Measurements from ENCODE around the gene PARP14.
"Not testable (repeated sequence)": the region's sequence is repeated elsewhere in the genome, so short reads cannot be mapped to it uniquely, and the experiment has no call there.

PARP14 gene

DNA sequence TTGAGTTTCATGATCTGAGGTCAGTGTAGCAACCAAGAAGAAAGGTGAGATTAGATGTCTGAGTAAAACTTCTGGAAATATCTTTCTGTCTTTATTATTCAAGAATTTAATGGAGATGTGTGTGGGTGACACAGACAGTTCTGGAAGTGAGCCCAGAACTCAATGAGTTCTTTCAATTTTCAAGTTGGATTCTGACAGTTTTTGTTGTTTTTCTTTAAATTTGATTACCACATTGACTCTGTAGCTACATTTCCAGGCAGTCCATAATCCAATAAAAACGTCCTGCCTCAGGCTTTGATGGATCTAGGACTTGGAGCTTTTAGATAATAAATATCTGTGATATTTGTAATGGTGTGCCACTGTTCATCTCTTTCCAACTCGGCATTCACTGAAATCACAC, 3.9 kb upstream of the PARP14 start:
- DNase-seq: no peak

DNA sequence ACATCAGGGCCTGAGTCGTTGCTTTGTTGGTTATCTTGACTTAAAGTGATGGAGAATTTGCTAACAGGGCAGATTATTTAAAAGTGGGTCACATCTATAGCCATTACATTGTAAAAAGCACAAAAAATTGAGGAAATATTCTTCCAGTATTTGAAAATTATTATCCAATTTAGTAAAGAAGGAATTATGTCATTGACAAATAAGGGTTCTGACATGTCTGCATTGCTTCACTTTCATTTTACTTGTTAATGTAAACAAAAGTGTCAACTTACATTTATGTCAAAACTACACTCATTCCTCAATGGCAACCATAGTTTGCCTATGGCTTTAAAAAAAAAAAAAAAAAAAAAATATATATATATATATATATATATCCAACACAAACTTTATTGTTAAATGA, 3.4 kb upstream of the PARP14 start:
- DNase-seq: no peak

DNA sequence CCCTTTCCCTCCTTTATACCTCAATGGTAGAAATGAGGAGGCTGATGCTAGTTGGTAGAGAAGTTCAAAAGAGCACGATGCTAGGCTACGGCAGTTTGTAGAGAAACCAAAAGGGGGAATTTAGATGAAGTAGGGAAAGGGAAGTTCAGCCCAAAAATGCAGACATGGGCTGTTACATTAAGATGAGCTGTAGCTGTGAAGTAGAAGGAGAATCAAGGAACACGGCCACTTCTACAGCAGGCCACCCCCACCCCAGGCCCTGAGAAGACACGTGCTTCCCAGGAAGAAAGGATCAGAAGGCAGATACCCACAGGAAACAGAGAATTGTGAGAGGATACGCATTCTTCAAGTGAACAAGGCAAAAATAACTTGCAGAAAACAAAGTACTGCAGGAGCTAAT, 2.1 kb upstream of the PARP14 start:
- peak in 1 of 58 donors; percentile 4 for DNase-seq

DNA sequence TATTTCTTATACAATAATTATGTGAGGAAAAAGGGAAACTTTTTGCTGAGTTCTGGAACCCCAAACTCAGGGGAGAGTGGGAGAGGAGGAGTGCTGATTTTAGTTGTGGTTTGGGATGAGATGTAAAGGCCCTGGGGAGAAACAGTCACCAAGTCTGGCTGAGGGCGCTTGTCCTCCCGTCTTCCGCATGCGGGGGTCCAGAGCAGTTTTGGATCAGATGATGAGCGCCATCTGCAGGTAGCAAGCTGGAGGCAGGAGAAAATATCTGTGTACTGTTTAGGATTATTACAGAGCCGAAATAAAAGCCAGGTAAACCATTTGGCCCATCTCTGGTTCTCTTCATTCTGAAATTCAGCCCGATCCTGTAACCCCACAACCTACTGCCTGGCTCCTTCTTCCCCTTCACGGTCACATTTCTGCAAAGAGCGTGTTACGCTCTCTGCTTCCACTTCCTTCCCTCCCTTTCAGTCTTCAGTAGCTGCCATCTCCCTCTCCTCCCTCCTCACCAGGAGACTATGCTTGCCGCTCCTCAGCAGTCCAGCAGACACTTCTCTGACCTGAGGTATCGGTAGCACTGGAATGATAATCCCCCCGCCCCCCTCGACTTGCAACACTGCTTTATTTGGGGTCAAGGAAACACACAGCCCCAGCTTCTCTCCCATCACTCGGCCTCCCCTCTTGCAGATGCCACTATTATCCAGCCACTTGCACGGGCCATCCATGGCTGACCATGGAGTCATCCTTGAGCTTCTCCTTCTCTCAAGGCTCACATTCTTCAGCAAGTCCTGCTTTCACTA, 1.4 kb upstream of the PARP14 start:
- peak in 53 of 58 donors; percentile 0 to 74 (median 42) for DNase-seq

DNA sequence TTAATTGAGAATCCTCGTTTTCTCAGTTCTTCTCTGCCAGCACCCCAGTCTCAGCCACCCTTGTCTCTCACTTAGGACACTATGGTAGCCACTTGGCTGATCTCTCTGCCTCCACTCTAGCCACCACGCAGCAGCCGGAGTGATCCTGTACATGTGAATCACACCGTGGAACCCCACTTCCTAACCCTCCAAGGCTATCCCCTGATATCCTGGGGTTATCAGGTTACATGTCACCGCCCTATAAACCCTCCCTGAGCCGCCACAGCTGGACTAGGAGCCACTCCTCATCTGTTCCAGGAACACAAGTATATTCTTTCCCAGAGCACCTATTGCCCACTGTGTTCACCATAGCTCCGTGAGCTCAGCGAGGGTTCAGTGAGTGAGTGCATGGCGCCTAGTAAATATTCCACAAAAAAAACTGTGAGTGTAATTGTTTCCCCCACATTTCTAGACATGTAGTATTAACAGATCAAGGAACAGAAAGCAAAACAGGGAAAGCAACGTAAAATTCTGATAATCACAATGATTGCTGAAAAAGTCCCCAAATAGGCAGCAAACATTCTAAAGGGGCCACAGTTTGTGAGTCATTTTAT, 661 bp upstream of the PARP14 start:
- DNase-seq: peak in 3 of 58 donors; percentile 14 to 49 (median 25)

DNA sequence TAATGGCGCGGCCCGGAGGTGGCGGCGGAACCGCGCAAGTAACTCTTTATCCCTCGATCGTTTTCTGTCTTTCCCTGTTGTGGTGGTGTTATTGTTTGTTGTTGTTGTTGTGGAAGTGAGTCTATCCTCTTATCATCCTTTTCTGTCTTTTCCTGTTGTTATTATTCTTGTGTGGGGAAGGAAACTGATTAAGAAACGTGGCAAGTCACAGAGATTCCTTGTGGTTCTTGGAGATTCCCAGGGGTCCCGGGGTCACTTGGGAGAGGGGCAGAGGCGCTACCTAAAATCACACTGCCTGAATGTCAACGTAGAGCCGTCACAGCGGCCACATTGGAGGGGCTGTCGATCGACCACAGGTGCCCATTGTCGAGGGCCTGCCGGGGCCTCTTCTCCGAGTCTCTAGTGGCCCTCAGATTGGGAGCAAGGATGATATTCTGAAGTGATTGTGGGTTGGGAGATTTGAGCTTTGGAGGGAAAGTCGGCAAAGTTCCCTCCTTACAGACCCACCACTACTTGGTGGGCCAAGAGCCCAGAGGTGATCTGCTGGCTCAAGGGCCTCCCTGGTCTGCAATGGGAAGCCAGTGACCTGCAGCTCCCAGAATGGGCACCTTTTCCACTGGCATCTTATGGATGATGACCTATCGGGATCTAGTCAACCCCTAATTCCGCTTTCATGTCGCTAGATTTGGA, 790 bp downstream of the PARP14 start:
- peak in 1 of 58 donors; percentile 1 for DNase-seq

DNA sequence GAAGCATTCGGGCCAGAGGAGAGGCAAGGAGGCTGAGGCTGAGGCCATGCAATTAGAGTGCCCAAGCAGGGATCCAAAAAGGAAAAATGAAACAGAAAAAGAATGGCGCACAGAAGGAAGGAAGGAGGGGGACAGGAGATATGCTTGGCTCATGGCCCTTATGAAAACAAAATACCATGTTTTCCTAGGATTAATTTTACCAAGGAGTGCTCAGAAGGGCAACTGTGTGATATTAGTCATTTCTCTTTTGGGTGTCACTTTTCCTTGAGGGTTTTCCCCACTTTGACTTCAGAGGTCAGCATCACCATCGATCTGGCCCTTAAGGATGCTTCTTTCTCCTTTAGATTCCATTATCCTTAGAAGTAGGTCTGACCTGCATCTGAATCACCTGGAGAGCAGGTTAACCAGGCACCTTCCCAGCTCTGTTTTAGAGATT, 1.4 kb downstream of the PARP14 start:
- DNase-seq: no peak

DNA sequence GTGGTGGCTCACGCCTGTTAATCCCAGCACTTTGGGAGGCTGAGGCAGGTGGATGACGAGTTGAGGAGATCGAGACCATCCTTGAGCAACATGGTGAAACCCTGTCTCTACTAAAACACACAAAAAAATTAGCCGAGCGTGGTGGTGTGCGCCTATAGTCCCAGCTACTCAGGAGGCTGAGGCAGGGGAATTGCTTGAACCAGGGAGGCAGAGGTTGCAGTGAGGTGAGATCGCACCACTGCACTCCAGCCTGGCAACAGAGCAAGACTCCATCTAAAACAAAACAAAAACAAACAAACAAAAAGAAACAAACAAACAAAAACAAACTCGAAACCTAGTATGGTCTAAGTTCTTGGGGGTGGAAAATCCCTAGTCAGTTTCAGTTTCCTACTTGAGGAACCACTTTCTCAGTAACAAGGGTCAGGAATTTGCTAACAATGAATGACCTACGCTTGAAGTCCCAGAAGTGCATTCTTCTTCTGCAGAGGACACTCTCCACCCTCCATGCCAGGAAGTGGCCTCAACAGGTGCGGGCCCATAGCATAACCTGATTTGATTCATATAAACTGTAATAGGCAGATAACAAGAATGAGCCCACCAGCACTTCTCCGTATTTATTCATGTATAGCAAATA, 2.3 kb downstream of the PARP14 start:
- DNase-seq: not testable (repeated sequence)

DNA sequence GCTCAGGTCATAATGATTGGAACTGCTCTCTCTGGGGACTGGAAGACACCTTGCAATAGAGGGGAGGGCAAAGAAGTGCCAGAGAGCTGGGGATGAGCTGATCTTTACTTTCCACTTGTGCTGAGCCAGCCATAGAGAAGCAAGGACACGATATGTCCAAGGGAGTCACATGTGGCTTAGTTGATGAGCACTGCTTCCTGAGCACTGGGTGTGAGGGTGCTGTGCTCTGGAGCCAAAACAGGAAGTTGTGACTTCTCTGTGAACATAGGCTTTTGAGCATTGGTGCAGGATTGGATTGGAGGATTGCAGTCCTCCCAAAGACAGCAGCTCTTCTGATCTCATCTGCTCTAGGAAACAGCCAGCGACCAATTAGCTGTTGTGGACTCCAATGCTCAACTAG, 6.7 kb downstream of the PARP14 start:
- no peak for DNase-seq

DNA sequence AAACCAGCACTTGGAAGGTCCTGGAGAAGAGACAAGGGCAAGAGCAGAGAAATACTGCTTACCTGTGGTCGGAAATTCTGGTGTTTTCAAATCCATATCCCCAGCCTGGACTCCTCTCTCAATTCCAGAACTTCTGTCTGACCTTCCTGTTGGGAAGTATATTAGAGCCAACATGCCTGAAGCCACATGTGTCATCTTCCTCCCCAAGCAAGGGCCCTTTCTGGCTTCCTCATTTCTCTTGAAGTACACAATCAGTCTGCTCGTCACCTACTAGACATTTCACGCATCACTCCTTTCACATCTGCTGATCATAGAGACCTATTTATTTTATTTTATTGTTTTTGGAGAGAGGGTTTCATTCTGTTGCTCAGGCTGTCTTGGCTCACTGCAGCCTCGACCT, 8.4 kb downstream of the PARP14 start:
- DNase-seq: no peak

DNA sequence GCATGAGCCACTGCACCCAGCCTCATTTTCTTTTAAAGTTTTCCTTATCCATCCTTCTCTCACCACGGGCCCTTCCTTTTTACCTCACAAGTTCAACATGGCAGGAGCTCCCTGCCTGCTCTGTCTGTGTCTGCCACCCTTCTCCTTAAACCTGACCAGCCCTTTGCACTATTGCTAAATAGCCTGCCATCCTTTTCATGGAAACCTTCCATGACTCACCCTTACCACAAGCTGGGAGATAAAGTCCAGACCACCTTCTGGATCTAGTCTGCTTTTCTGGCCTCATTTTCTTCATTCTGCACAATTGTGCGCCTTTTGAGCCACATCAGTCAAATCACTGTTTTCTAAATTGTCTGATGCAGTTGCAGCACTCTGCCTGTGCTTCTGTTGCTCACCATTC, 8.9 kb downstream of the PARP14 start:
- no peak for DNase-seq

DNA sequence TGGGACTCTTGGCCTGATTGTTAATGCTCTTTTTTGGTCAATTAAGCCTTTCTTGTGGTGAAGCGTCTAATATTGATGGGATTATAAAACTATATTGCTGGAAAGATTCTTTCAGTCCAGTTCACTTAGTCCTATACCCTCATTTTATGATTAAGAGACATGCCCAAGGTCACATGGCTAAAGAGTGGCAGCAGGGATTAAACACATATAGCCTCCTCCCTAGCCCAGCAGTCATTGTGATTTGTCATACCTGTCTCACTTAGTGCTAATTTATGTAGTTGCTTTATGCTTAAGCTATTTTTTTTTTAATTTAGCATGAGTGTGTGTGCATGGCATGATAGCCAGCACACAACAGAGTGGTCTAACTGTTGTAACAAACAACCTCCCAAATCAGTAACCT, 9.5 kb downstream of the PARP14 start:
- no peak for DNase-seq

DNA sequence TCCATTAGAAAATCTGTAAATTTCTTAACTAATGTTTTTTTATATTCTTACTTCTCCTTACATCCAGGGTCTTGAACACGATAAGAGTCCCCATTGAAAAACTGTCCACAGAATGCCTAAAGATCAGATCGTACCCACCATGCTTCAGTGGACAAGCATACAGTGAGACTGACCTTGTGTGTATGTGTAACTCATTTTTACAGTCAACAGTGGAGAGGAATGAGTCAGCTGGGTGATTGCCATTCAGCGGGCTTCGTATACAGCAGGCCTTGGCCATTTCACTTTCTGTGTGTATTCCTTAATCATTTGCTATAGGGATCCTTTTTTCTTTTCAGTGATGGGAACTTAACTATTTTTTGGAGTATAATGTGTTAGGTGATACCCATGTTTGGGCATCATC, 10.6 kb downstream of the PARP14 start:
- no peak for DNase-seq

DNA sequence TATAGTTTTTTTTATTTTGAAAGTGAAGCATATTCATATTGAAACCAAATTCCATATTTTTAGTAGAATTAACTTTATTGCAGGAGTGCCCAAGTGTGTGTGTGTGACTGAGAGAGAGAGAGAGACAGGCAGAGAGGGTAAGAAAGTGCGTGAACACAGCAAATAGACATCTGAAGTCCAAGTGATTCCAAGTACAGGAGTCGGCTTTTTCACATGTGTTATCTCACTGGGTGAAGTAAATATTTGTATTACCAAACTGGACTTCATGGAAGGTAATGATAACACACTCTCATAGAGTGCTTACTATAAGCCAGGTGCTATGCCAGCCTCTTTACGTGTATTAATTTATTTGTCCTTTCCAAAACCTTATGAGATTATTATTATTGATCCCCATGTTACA, 12.0 kb downstream of the PARP14 start:
- DNase-seq: no peak

DNA sequence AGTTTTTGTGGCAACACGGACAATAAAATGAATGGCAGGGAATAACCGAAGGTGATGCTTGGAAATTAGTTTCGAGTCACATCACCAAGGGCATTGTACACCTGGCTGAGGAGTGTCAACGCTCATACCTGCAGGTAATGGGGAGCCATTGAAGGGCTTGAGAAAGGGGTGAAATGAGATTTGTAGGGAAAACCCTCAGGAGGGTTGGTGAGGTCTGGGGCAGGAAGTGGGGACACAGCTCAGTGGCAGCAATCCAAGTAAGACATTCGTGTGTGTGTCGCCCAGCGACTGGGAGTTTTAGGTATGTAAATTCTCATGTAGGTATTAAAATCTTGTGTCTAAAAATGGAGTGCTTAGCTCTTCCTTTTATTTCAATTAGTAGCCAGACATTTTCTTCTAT, 14.3 kb downstream of the PARP14 start:
- no peak for DNase-seq

DNA sequence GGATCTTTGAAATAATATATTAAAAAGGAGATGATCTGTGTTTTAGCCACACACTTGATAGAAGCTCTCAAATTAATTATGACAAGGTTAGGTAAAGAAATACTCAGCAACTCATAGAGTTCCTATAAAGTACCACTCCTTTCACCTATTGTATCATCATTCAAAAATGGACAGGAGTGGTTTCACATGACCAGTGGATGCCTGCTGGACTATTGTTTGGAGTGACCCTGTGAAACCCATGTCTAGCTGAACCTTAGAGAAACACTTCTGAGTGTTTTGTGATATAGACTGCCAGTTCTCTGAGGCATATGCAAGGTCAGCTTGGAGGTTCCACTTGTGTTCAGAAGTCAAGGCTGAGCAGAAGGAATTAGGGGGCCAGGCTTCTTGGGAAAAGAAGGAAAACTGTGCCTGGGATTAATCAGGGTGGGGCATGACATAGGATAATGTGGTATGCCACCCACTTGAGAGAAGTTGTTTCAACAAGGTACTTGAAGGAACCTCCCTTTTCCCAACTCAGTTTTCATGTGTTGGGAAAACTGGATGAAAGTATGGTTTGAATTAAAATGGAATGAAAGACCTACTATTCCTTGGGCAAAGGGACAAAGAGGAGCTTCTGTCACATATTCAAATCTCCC, 15.4 kb downstream of the PARP14 start:
- no peak for DNase-seq

DNA sequence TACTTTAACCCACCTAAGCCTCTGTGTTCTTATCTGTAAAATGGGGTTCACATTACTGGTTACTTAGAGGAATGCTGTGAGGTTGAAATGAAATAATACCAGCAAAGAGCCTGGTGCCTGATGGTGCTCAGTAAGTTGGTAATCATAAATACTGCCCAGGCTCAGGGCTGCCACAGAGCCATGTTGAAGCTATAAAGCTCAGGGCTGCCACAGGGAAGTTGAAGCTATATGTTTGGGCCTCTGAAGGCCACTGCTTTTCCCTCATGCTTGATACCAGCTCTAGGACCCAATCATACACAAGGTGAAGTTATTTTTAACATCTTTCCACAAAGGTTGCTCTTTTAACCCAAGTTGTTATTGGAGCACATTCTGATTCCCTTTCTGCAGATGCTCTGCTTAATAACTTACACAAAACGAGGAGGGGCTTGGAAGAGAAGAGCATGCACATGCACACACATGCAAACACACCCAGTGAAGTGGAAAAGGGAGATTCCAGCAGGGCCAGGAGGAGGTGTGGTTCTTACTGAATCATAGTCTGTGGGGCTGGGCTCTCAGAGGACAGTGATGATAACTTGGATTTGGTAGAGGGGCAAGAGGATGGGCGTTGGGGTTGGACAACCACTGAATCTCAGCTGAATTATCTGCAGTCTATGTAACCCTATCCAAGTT, 17.4 kb downstream of the PARP14 start:
- no peak for DNase-seq

DNA sequence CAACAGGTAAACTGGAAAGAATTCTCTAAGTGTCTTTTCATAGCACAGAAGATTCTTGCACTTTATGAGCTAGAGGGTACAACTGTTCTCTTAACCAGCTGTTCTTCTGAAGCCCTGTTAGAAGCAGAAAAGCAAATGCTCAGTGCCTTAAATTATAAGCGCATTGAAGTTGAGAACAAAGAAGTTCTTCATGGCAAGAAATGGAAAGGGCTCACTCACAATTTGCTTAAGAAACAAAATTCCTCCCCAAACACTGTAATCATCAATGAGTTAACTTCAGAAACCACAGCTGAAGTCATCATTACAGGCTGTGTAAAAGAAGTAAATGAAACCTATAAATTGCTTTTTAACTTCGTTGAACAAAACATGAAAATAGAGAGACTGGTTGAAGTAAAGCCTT, 19.6 kb downstream of the PARP14 start:
- no peak for DNase-seq

DNA sequence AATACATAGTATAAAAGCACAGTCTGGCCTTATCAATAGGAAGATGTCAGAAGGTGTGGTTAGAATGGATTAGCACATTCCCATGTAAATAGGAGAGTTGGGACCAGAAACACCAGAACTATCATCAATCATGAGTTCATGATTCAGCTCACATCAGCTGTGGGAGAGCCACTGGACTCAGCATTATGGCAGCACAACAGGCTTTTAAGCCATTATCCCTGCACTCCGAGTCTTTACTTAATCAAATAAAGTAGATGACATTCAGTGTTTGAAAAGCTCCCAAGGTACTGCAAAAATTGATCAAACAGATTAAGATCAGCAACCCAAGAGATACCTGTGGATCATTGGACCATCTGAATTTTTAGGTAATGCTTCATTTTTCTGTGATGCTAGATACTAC, 24.7 kb downstream of the PARP14 start:
- no peak for DNase-seq

DNA sequence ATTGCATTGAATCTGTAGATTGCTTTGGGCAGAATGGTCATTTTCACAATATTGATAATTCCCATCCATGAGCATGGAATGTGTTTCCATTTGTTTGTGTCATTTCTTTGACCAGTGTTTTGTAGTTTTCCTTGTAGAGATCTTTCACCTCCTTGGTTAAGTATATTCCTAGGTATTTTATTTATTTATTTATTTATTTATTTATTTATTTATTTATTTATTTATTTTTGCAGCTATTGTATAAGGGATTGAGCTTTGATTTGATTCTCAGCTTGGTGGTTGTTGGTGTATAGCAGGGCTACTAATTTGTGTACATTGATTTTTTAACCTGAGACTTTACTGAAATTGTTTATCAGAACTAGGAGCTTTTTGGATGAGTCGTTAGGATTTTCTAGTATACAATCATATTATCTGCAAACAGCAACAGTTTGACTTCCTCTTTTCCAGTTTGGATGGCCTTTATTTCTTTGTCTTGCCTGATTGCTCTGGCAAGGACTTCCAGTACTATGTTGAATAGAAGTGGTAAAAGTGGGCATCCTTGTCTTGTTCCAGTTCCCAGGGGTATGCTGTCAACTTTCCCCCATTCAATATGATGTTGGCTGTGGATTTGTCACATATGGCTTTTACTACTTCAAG, 30.1 kb downstream of the PARP14 start:
- not testable (repeated sequence) for DNase-seq

DNA sequence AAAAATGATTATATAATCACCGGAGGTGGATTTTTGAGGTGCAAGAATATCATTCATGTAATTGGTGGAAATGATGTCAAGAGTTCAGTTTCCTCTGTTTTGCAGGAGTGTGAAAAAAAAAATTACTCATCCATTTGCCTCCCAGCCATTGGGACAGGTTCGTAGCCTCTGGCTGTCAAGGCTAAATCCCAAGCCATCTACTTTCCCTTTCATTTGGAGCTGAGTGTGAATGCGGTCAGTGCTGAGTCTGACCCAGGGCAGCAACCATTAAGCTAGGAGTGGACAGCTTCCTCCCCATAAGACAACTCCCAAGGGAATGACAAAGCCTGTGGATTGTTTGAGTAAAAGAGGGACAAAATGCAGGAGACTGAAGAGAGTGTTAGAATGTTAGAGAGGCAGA, 33.6 kb downstream of the PARP14 start:
- DNase-seq: no peak
